HG03025 (cell line): ENCODE data around the gene SPTB.

Experiments used
- ATAC-seq: cut with Tn5 transposase; IDR thresholded peaks from one replicate; pipeline ENCODE4 v1.9.1; 2021; ENCODE audit warnings: mild to moderate bottlenecking, moderate library complexity; ENCODE audit not compliant: unreplicated experiment, low FRiP score

The SPTB gene

DNA sequence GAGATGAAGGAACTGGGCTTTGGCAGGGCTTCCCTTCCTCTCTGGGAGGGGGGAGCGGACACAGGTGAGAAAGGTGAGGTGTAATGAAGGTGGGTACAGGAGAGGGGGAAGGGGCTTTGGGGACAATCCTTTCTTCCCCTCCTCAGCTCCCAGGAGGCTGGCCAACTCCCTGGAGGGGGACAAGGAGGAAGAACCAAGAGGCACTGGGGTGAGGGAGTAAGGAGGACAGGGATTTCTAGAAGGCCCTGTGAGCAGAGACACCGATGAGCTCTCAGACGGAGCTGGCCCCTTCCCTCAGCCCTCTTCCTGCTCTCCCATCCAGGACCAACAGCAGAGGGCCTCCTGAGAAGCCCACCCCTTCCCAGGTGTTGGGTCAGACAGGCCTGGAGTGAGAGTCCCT is 122.1 kb downstream of the SPTB start:
- ATAC-seq, result no peak

DNA sequence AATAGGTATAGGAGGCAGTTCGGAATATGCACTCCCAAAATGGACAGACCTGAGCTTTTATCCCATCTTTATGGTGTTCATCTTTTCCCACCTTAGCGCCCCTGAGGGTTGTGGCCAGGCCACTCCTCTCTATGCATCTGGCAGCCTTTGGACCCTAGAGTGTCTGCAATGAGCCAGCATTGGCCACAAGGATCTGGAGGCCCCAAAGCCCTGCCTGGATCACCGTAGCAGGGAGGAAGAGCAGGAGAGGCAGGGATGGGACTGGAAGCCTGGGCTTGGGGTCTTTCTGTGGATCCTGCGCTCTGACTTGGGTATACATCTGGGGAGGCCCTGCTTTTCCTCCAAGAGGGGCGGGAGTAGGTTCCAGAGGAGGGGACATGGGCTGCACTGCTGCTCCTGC is 123.0 kb downstream of the SPTB start:
- no peak for ATAC-seq

DNA sequence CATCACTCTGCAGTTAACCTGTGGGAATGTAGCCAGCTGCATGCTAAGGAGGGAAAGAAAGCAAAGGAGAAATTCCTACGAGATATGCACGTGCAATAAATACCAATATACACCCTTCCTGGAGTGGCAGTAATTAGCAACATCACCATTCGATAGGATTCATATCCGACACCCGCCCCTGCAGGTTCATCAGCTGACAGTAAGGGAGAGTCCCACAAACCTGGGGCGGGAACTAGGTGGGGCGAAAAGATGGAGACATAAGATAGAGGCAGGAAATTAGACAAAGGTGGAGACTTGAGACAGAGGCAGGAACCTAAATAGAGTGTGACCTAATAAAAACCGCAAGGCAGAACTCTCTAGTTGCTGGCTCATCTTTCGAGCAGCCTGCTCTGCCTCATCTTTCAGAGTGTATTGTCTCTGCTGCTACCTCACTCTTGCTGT is 123.9 kb downstream of the SPTB start:
- ATAC-seq, result no peak

DNA sequence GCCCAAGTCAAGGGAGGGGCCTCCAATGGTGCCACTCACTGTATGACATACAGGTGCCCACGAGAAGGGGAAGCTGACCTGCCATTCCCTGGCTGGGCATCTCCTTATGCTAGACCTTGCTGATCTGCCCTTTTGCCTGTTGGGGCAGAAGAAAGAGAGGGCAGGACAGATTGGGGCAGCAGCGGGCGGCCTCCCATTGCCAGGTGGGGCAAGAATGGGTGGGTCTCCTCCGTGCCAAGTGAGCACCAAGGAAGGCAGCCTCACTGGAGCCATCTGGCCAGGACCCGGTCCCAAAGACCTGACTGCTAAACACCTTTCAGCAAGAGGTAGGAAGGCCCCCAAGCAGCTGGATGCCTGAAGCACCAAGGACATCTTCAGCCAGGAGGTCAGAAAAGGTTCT is 125.0 kb downstream of the SPTB start:
- no peak for ATAC-seq

DNA sequence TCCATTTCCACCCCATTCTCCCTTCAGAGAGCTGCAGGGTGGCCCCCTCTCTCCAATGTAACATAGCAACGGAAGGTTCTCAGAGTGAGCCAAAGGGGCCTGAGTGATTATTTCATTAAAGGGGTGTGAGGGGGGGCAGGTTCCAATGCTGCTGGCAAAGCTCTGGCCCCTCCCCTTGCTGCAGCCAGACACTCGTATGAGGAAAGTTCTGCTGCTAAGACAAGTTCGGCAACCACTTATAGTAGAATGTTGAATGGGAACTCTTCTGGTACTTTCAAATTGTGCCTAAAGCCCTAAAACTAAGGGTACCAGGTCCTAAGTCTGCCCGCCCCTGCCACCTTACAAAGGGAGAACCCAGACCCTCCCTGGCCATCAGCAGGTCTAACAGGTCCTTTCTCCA is 125.7 kb downstream of the SPTB start:
- no peak for ATAC-seq

DNA sequence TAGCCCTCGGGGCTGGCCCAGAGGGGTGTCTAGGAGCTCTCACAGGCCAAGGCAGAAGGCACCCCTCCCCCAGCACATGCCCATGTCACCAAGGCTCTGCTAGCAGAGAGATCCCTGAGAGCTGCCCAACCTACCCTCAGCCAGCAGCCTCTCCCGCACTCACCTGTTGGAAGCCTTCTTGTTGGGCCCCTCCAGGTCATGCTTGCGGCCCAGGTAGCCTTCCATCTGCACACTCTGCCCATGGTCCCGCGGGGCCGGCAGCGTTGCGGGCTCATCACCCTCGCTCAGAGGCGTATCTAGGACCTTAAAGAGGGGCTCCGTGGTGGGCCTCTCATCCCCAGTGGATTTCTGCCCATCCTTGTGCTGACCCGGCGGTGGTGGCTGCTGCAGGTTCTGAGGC is 126.3 kb downstream of the SPTB start:
- ATAC-seq, result no peak

DNA sequence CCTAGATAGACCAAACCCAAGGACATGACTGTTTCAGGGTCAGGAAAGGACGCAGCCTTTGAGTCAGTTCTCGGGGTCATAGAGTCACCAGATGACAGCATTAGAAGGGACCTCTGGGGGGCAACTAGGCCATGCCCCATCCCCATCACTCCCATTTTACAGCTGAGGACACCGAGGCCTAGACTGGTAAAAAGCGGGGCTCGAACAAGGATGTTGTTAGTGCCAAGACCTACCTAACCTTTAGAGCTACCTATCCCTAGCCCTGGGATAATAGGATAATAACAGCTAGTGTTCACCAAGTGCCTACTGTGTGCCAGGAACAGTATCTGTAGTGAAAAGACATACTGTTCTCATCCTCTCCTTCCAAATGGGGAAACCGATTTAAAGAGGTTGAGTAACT is 126.8 kb downstream of the SPTB start:
- no peak for ATAC-seq

DNA sequence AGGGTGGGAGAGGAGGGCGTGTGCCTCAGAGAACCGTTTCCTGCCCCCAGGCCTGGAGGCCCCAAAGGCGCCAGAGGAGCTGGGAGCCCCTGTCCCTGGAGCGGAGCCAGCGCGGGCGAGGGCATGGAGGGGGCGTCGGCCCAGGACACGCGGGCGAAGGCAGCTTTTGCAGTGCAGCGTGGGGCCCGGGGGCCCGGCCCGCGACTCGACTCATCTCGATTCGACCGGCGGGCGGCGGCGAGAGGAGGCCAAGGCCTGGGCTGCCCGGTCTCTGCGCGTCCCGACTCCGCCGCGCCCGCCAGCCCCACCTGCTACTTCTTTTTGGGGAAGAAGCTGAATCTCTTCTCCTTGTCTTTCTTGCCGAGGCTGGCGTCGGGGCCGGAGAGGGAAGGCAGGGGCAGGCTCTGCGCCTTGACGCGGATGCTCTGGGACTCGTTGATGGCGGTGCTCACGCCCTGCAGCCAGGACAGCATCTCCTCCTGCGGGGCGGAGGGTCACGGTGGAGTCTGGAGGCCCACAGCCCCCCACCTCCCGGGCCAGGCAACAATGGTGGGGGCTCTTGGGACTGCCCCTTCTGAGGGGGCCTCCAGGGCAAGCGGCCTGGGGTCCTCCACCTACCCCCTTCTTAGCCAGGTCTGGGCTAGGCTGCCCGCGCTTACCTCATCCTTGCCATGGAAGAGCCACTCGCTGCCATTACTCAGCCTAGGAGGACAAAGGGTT is 130.6 kb downstream of the SPTB start:
- no peak for ATAC-seq

DNA sequence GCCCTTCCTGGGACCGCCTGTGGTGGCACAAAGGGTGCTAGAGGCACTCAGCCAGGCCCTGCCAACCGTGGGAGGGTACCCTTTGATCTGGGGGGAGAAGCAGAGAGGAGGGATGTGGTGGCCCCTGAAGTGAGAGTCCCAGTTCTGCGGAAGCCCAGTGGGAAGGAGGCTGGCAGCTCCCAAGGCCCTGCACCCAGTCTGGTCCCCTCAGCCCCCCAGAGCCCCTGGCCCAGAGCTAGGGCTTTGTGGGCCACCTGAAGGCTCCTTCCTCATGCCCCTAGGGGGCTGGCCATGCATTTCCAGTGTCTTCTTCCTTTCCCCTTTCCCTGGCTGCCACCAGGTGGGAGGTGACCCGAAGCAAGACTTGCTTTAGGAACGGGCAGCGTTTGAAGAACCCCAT is 131.2 kb downstream of the SPTB start:
- ATAC-seq, result no peak

DNA sequence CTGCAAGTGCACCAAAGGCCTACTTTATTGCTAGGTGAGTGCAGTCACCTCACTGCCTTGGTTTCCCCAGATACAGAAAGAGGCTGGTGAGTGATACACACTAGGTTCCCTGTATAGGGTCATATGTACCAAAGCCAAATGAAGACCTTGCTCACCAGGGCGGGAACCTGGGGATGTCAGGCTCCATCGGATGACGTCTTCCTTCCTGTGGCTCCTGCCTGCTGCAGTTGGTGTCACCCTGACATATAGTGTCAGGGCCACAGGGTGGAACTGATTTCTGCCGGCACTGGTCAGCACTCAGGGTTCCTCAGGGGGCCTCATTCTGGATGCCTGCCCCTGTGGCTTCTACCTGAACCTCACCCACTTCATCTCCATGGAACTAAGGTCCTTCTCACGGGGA is 132.4 kb downstream of the SPTB start:
- no peak for ATAC-seq

DNA sequence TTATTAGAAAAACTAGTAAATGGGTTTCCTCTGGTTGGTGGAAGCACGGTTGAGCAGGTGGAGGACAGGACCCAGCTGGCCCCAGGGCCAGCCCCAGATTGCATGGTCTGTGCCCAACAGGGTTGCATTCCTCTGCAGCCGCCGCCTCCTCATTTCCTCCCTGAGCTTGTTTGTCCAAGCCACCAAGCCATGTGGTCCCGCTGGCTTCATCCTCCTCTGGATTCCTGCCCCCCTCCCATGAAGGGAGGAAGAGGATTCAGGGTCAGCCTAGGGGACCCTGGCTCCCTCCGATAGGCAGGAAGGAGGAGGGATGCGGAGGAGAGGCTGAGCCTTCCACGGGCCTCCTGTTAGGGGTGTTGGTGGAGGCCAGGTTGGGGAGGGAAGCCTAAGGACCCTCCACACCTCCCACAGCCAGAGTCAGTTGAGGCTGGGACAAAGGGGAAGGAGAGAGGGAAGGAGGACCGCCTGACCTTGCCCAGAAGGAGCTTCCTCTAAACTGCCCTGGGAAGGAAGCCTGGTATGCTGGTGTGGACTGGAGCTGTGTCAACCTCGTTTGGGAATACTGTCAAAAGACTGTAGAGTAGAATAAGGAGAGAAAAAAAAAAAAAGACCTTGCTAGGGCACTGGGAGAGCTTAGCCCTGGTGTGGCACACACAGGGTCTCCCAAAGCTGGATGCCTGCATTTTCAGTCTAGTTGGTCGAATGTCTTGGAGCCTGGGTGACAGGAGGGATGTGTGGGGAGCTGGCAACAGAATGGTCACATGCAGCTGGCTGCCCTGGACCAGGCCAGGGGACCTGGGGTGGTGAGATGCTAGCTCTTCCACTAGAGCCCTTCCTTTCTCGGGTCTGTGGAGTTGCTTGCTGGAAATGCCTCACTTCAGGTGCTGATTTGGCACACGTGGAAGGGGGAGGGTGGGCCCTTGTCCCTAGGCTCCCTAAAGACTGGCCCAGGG is 133.1 kb downstream of the SPTB start:
- ATAC-seq, result no peak

DNA sequence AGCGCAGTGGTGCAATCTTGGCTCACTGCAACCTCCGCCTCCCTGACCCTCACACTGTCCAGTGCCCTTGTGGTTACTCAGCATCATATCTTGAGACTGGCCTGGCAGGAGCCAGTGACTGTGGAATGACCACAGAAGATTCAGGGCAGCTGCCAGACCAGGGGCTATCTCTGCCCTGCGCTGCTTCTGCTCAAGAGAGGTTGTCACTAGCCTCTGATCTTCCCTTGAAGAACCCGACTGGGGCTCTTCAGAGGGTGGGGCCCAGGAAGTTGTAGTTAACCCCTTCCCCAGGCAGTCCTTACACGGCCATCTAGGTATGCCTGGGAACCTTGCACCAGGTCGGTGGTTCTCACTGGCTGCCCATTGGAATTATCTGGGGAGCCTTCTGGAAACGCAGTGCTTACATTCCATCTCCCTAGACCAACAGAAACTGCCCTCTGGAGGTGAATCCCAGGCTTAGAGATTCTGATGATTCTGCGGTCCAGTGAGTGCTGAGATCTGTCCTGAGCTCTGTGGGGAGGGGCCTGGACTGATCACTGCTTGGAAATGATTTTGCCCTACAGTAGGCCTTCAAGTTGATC is 134.1 kb downstream of the SPTB start:
- no peak for ATAC-seq

DNA sequence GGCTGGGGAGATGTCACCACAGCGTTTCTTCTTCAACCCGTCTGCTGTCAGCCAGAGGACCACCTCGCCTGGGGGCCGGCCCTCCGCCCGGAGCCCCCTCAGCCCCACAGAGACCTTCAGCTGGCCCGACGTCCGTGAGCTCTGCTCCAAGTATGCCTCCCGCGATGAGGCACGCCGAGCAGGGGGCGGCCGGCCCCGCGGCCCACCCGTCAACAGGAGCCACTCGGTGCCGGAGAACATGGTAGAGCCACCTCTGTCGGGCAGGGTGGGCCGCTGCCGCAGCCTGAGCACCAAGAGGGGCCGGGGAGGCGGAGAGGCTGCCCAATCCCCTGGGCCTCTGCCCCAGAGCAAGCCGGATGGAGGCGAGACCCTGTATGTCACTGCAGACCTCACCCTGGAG is 136.6 kb downstream of the SPTB start:
- ATAC-seq, result no peak

DNA sequence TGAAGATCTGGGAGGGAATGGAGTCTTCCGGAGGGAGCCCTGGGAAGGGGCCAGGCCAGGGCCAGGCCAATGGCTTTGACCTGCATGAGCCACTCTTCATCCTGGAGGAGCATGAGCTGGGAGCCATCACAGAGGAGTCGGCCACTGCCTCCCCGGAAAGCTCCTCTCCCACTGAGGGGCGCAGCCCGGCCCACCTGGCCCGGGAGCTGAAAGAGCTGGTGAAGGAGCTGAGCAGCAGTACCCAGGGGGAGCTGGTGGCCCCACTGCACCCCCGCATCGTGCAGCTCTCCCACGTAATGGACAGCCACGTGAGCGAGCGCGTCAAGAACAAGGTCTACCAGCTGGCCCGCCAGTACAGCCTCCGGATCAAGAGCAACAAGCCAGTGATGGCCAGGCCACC is 137.7 kb downstream of the SPTB start:
- no peak for ATAC-seq

DNA sequence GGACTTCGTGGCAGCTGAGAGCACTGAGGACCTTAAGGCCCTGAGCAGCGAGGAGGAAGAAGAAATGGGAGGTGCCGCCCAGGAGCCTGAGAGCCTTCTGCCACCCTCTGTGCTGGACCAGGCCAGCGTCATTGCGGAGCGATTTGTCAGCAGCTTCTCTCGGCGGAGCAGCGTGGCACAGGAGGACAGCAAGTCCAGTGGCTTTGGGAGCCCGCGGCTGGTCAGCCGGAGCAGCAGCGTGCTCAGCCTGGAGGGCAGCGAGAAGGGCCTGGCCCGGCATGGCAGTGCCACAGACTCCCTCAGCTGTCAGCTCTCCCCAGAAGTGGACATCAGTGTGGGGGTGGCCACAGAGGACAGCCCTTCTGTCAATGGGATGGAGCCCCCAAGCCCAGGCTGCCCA is 138.5 kb downstream of the SPTB start:
- no peak for ATAC-seq

DNA sequence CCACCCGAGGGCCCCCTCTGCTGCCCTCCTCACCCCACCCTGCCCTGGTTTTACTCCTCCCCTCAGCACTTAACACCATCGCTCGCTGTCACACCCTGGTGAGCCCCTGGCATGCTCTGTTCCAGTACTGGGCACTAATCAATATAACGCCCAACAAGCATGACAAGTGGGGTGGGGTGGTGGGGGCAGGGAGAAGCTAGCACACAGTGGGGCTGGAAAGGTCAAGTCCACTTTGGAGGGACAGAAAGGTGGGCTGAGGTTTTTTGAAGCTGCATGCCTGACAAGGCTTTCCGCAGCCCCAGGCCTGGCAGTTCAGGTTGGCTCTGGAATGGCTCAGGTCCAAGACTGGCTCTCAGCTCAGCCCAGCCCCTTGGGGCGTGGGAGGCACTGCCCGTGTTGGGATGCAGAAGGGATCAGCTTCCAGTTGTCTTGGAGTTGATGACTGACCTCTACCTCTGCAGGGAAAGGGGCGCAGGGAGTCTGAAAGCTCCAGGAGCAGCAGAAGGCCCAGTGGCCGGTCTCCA is 141.4 kb downstream of the SPTB start:
- no peak for ATAC-seq

DNA sequence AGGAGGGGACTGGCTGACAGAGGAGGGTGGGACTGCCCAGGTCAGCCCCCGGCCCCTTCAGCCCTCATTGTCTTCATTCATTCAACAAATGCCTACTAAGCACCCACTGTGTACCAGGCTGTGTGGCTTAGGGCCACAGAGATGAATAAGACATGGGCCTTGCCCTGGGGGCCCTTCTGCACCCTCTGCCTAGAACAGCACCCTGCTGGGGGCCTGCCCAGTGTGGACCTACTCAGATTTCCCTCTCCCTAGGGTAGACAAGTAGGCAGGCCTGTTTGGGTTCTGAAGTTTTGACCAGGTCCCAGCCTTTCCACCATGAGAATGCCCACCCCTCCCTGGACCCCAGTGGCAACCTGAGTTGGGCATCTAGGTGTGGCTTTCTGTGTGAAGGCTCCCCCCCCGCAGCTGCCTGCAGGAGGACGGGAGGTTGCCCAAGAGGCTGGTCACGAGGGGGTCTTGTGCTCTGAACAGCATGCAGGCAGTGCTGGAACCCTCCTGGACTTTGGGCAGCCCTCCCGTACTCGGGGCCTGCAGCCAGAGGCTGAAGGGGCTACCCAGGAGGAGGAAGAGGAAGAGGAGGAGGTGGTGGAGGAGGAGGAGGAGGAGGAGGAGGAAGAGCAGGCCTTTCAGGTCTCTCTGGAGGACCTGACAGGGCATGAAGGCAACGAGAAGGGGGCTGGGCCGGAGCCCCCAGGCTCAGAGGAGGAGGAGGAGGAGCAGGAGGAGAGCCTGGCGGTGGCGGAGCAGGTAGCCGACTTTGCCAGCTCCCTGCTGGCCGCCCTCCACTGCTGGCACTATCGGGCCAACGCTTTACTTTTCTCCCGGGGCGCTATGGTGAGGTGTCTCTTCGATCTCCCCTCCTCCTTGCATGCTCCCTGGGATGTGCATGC is 142.1 kb downstream of the SPTB start:
- no peak for ATAC-seq

DNA sequence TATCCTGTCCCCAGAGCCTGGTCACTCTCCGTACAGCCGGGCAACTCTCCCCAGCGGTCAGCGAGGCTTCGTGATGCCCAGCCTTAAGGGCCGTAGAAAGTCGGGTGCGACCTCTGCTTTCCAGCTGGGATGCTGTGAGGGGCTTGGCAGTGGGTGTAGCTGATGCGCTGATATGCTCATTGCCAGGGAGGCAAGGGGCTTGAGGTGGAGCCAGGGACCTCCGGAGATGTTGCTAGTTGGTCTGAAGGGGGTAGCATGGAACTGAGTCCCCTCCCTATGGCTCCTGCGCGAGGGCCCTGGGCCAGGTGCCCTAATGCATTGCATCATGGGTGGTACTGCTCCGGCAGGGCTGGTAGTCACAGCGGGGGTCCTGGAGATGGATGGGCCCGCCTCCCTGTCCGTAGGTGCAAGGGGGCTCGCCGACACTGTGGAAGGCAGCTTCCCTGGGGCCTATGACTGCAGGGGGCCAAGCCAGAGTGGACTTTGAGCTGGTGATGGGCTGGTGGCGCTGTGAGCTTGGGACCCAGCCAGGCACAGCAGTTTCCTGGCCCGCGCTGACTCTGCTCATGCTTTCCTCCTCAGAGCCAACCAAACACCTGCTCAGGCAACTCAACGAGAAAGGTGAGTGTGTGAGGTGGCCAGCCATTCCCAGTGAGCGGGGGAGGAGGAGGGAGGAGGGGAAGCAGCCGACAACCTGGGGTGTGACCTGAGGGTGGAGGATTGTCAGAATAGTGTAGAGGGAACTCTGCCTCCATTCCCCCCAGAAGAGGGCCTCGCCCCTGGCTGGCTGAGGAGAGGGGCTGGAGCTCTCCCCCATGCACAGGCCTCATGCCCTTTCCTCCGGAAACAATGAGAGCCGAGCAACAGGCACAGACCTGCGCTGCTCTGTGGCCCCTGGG is 143.2 kb downstream of the SPTB start:
- no peak for ATAC-seq

DNA sequence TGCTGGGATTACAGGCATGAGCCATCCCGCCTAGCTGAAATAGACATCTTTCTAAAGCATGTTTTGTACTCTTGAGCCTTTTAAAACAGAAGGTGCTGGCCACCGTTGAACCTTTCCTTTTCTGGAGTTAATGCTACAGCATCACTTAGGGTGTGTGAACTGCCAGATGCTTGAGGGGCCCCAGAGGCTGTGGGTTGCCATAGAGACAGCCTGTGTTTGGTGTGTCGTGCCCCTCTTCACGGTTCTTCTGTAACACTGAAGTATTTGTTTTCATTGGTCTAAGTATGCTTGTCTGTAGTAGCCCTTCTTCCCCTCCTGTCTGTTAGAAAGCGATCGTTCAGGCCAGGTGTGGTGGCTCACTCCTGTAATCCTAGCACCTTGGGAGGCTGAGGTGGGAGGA is 144.7 kb downstream of the SPTB start:
- ATAC-seq, result no peak
